Erythroblast (primary cell): ENCODE results near the gene DPH3.

Experiments
- DNase-seq, 2 experiments: peaks; one replicate each; lab custom pipeline; 2025; lab: John Stamatoyannopoulos, UW
- GATA1 ChIP-seq: IDR thresholded peaks from 2 replicates; pipeline ENCODE4 v1.6.1; 2011; ENCODE audit warnings: low read depth, mild to moderate bottlenecking, control low read depth, low read length, moderate library complexity
- POLR2A ChIP-seq: IDR thresholded peaks from 2 replicates; pipeline ENCODE4 v1.6.1; 2011; ENCODE audit warnings: mild to moderate bottlenecking, low read length

Gene DPH3

GRCh38 chr3:16219777-16220176 is 45.0 kb downstream of the DPH3 start:
- TF ChIP-seq POLR2A = no peak
- no peak for TF ChIP-seq GATA1
- no peak for DNase-seq

- TF ChIP-seq POLR2A (no peak), GATA1 (no peak)
- DNase-seq = no peak
Observed at GRCh38 chr3:16216373-16216935, 48.3 kb downstream of the DPH3 start.

- TF ChIP-seq POLR2A (no peak), GATA1 (no peak)
- DNase-seq = no peak
Observed at GRCh38 chr3:16214366-16214765, 50.4 kb downstream of the DPH3 start.

- TF ChIP-seq GATA1 (no peak), POLR2A (no peak)
- DNase-seq = no peak
Observed at GRCh38 chr3:16211176-16211904, 53.4 kb downstream of the DPH3 start.
